Measurements from ENCODE around the gene ITPR1.

The ITPR1 gene

GRCh38 chr3:4716266-4716665, 223.1 kb downstream of the ITPR1 start:
- Histone ChIP-seq H3K27me3 (replicated peaks) (no peaks in the 10 kb centered on the region), H3K36me3 (replicated peaks) (no peaks in the 10 kb centered on the region), H3K4me3 (ENCODE audit: low read depth, low read length) (no peak overlapping the region), H3K27ac (peak overlapping the region; percentile 56)
- no peak for TF ChIP-seq CTCF (IDR thresholded peaks at IDR 0.05; ENCODE audit: low read depth, low read length, missing control alignments)
- in situ Hi-C loops (cut with HindIII; ENCODE audit: low pct_ligation_motif_present, low sequenced_read_pairs), result loop anchor here (10.0 kb wide), 1 partner anchor 269 kb away; no protein-coding TSS in a partner anchor
- DNase-seq, result no peak

- peak overlapping the region; percentile 56 for H3K27ac ChIP-seq
- no peaks in the 10 kb centered on the region for H3K36me3 ChIP-seq (replicated peaks)
- DNase-seq, result peak; percentile 73
- H3K4me3 ChIP-seq (ENCODE audit: low read depth, low read length), result no peak overlapping the region
- TF ChIP-seq CTCF (IDR thresholded peaks at IDR 0.05; ENCODE audit: low read depth, low read length, missing control alignments), result no peak
- in situ Hi-C loops (cut with HindIII; ENCODE audit: low pct_ligation_motif_present, low sequenced_read_pairs), result loop anchor here (10.0 kb wide), 1 partner anchor 268 kb away; no protein-coding TSS in a partner anchor
- H3K27me3 ChIP-seq (replicated peaks), result no peaks in the 10 kb centered on the region
Measured at GRCh38 chr3:4716706-4717362, 223.7 kb downstream of the ITPR1 start.

DNA sequence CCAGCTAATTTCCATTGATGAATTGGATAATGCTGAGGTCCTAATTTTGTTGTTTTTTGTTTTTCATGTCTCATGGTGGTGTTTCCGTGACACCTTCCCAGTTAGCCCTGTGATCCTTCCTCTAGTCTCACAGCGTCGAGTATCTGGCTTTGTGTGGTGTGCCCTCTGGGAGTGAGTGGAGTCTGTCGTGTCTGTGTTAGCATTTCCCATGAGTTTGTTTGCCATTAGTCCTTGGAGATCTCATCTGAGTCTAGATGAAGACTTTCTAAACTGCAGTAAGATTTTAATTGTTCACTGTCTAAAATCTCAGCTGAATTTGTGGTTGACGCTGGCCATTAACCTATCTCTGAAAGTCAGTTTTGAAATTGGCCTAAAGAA, 224.2 kb downstream of the ITPR1 start:
- DNase-seq, result no peak
- H3K27ac ChIP-seq, result peak overlapping the region; percentile 56
- in situ Hi-C loops (cut with HindIII; ENCODE audit: low pct_ligation_motif_present, low sequenced_read_pairs), result loop anchor here (10.0 kb wide), 1 partner anchor 267 kb away; no protein-coding TSS in a partner anchor
- H3K36me3 ChIP-seq (replicated peaks), result no peaks in the 10 kb centered on the region
- TF ChIP-seq CTCF (IDR thresholded peaks at IDR 0.05; ENCODE audit: low read depth, low read length, missing control alignments), result no peak
- no peaks in the 10 kb centered on the region for H3K27me3 ChIP-seq (replicated peaks)
- no peak overlapping the region for H3K4me3 ChIP-seq (ENCODE audit: low read depth, low read length)

DNA sequence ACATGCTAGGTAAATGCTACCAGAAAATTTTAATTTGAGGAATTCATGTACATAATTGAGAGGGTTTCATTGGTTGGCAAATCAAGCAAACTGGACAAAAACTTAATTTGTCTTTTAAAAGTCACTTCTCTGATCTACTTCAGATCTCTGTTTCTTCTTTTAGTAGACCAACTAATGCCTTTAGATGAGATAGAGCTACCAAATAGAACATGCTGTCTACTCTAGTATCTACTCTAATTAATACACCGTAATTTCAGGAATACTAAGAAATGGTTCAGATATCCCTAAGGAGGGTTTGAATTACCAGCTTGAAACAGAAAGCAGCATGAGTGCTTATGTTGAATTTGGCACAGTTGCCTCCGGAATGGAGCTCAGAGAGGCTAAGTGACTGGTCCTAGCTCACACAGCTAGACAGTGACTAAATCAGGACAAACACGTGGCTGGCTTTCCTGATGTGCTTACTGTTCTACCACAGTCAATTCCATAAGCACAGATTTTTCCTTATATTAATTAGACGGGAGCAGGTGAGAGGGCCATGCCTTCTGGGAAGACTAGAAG, 225.1 kb downstream of the ITPR1 start:
- no peak for TF ChIP-seq CTCF (IDR thresholded peaks at IDR 0.05; ENCODE audit: low read depth, low read length, missing control alignments)

GRCh38 chr3:4719046-4719501, 225.9 kb downstream of the ITPR1 start:
- DNase-seq, result no peak
- no peak for TF ChIP-seq CTCF (IDR thresholded peaks at IDR 0.05; ENCODE audit: low read depth, low read length, missing control alignments)
- H3K4me3 ChIP-seq (ENCODE audit: low read depth, low read length), result no peak overlapping the region
- in situ Hi-C loops (cut with HindIII; ENCODE audit: low pct_ligation_motif_present, low sequenced_read_pairs), result loop anchor here (10.0 kb wide), 1 partner anchor 266 kb away; no protein-coding TSS in a partner anchor
- no peak overlapping the region for H3K27ac ChIP-seq
- no peaks in the 10 kb centered on the region for H3K27me3 ChIP-seq (replicated peaks)
- no peaks in the 10 kb centered on the region for H3K36me3 ChIP-seq (replicated peaks)

More for the DNA sequence above, 225.1 kb downstream of the ITPR1 start:
- no peak for DNase-seq
- in situ Hi-C loops (cut with HindIII; ENCODE audit: low pct_ligation_motif_present, low sequenced_read_pairs), result loop anchor here (10.0 kb wide), 1 partner anchor 267 kb away; no protein-coding TSS in a partner anchor
- Histone ChIP-seq H3K27ac (no peak overlapping the region), H3K27me3 (replicated peaks) (no peaks in the 10 kb centered on the region), H3K4me3 (ENCODE audit: low read depth, low read length) (no peak overlapping the region), H3K36me3 (replicated peaks) (no peaks in the 10 kb centered on the region)
